Sciatic nerve (tissue), 2 donors: ENCODE results near the gene METTL21C. TPM values are rescaled to one million over a fixed set of nuclear protein-coding genes. Genes with fewer than 3 reads are reported as not detected.

Experiments used
- ATAC-seq: fragments of 200-7000 bp; cut with Tn5 transposase; one replicate; pipeline ENCODE4 v1.9.1; 2020; ENCODE audit warnings: mild to moderate bottlenecking, moderate library complexity
- DNase-seq: peaks from one replicate; pipeline ENCODE4 v3.0.0-alpha.2; 2020; ENCODE audit warnings: low spot score
- intact Hi-C: fragments of 100-400 bp; cut with DNase I; formaldehyde crosslinking; loops from one replicate; pipeline ENCODE4 v1.14.2; 2022
- total RNA-seq: library from RNA; stranded (reverse); fragmentation: NEBNext Ultra II Directional; extraction: Animal tissue kit (Norgen Biotek cat#: 25700); gene quantifications from one replicate; pipeline ENCODE4 v1.2.1, GENCODE V29; 2021
- donor health status: DM: no; HTN: no; CAD: no.
- donor health status: DM: no; HTN: no; CAD: no.

METTL21C gene
- total RNA-seq: not detected

GRCh38 chr13:102694937-102695336, at the start of gene METTL21C:
METTL21C (minus strand) TSS chr13:102695044; CDS start chr13:102694498, 546 bp downstream.
- intact Hi-C loops: no loop called here
- ATAC-seq: no peak
- no peak for DNase-seq

DNA sequence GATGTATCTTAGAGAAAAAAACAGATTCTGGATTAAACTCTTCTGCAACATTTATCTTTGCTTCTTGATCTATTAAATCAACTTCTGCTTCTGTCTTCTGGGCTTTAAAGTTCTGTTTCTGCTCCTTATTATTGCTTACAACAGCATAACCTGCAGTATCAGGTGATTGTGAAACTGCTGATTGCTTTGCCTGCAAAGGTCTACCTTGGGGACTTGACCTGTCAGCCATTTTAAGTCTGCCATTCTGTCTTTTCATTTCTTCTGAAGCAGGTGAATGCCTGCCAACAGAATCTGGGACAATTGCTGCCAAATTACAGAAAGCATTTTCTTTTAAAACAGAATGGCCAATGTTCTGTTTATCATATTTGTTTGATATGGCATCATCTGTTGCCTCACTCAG, 47.7 kb upstream of the METTL21C start:
- intact Hi-C loops: no loop called here
- ATAC-seq: no peak
- no peak for DNase-seq

DNA sequence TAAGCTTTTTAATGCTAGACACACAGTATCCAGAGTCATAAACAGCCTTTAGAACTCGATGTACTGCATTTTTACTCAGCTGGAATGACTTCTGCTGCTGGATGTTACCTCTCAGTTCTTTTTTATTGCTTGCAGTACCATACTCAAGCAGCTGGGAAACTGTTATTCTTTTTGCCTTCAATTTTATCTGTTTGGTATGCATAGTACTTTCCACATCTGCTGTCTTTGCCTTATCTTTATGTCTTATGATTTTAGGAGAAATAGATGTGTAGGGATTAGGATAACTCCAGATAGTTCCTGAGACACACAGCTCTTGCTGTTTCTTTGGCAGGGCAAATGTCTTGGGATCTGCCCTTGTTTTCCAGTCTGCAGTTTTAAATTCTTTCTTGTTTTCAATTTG, 47.3 kb upstream of the METTL21C start:
- DNase-seq (no peak), ATAC-seq (no peak)
- intact Hi-C loops: no loop called here

DNA sequence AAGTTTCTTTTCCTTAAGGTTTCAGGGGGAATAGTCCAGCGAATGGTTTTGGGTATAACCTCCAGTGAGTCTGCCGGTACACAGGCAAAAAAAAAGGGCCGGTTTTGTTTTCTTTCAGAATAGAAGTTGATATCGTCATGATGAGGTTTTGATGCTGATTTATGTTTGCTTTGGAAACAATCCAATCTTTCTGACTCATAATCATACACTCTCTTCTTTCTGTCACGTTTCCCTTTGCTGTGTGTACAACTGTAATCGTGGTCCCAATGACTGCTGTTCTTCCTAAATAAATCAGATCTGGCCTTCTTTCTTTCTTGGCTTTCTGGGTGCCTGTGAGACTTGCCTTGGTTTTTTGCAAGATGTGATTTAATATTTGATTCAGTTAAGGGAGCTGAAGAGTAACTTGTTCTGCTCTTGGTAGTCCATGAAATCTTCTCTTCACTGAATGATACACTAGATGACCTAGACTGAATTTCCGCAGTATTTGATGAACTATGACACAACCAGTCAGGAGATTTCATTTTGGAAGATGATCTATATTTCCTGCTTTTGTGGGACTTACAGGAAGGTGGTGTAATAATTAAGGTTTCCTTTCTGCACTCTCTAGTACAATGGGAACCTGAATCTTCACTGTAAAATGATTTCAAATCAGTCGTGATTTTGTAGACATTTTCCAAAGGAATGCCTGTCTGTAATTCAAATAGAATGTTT, 34.9 kb upstream of the METTL21C start:
- peak; percentile 44 for ATAC-seq
- intact Hi-C loops: no loop called here

GRCh38 chr13:102726430-102726829, 31.6 kb upstream of the METTL21C start:
- no peak for ATAC-seq
- intact Hi-C loops: no loop called here
- no peak for DNase-seq

More for the DNA sequence above, 34.9 kb upstream of the METTL21C start:
- DNase-seq: no peak

- intact Hi-C loops: loop anchor here (5.0 kb wide), 1 partner anchor 1672 kb away; no protein-coding TSS in a partner anchor
- DNase-seq (no peak), ATAC-seq (peak; percentile 53)
These were observed 30.1 kb upstream of the METTL21C start for GRCh38 chr13:102724923-102725322.

DNA sequence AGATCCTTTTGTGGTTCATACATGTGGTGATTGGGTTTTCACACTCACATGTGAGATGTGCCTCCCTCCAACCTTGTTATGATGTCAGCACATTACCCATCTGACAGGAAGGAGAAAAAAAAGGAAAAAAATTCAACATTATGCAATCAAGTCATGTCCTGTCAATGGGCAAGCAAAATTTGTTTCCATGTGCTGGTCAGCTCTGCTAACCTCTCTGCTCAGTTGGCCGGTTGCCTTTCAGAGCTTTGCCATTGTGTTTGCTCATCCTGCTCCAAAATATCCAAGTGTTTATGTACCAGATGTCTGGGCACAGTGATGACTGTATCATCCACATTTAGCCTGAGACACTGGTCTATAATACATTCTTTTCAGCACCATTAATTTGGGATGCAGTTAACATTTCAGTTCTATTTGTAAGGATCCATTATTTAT, 27.0 kb upstream of the METTL21C start:
- ATAC-seq (peak; percentile 28), DNase-seq (no peak)
- intact Hi-C loops: loop anchor here (5.0 kb wide), 1 partner anchor 1675 kb away; no protein-coding TSS in a partner anchor

- intact Hi-C loops: no loop called here
- ATAC-seq: no peak
- no peak for DNase-seq
These were observed 23.9 kb upstream of the METTL21C start for GRCh38 chr13:102718746-102719145.

- no peak for ATAC-seq
- intact Hi-C loops: no loop called here
These were observed 20.6 kb upstream of the METTL21C start for GRCh38 chr13:102715447-102715846.

GRCh38 chr13:102710261-102710679, 15.4 kb upstream of the METTL21C start:
- no peak for DNase-seq
- intact Hi-C loops: no loop called here
- no peak for ATAC-seq

More at GRCh38 chr13:102715447-102715846, 20.6 kb upstream of the METTL21C start:
- no peak for DNase-seq

DNA sequence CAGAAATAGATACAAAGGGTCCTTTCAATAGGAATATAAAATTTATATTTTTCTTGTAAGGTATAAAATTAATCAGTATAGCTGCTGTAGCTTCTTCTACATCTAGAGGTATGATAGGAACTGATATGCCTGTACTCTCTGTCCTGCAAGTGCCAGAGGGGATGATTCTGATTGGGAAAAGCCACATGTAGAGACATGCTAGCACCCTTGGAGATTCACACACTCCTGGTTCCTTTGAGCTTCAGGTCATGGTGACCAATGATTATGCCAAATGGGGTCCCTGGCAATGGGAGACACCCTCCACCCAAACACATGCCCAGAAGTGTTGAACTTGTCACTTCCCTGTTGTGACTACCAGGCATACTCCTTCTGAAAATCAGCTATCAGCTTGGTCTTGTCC, 14.7 kb upstream of the METTL21C start:
- intact Hi-C loops: no loop called here
- DNase-seq (no peak), ATAC-seq (no peak)

DNA sequence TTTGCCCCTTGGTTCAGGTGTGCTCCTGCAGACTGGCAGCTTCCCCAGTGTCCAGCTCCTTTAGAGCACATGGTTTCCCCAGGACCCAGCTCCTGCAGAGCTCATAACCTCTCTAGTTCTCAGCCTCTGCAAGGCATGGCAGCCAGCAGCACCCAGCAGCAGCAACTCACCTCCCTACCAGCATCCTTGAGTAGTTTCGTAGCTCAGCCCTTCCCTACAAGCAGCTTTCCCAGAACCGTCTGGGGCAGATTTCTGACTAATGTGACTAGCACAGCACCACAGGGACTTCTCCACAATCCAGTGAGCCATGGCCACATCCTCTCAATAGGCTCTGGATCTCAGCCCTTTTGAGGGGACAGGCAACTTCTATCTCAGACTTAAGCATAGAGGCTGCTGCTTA, 14.1 kb upstream of the METTL21C start:
- intact Hi-C loops: no loop called here
- DNase-seq: no peak
- no peak for ATAC-seq

DNA sequence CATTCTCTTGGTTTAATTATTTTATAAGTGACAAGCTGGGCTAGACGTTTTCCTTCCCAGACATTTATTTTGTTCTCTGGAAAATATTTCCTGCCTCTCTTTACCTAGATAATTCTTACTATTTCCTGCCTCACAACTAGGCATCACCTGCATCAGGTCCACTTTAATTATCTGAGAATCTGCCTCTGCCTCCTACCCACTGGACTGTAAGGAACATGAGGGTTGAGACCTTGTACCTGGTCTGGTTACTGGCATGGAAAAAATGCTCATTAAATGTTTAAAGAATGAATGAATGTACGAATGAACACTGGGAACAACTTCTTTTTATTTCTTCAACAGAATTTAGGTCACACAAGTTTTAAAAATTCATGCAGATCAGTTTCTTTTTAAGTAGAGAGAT, 13.4 kb upstream of the METTL21C start:
- ATAC-seq (no peak), DNase-seq (no peak)
- intact Hi-C loops: no loop called here

DNA sequence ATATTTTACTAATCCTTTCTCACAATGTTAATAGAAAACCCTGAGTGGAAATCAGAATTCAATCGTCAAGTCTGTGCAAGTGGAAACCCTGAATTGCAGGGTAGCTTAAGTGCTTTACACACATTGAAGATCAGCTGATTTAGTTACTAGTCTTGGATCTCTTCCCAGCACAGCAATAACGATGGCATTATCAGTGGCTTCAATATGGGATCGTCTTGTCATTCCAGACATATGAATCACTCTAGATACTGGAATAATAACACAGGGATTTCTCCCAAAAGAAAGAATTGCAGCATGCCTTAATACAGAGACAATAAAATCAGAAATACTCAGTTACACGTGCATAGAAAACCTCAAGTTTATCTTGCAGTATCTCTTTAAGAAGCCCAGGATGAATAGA, 12.6 kb upstream of the METTL21C start:
- DNase-seq (no peak), ATAC-seq (peak; percentile 65)
- intact Hi-C loops: no loop called here

GRCh38 chr13:102704238-102705058, 9.6 kb upstream of the METTL21C start:
- DNase-seq: no peak
- no peak for ATAC-seq
- intact Hi-C loops: no loop called here

DNA sequence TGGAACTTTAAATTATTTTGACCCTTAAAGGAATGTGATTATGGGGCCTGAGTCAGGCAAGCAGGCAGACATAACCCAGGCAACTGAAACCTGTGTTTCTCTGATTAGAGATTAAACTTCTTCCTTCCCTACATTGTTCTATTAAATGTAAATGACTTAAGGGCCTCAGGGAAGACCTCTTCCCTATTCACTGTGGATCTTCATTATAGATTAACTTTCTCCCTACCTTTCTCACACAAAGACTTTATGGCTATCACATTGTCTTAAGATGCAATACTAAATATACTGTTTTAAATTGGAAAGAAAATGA, 8.8 kb upstream of the METTL21C start:
- intact Hi-C loops: no loop called here
- DNase-seq: no peak

GRCh38 chr13:102702965-102703725, 8.3 kb upstream of the METTL21C start:
- DNase-seq (no peak), ATAC-seq (no peak)
- intact Hi-C loops: no loop called here

More for the DNA sequence above, 8.8 kb upstream of the METTL21C start:
- no peak for ATAC-seq

DNA sequence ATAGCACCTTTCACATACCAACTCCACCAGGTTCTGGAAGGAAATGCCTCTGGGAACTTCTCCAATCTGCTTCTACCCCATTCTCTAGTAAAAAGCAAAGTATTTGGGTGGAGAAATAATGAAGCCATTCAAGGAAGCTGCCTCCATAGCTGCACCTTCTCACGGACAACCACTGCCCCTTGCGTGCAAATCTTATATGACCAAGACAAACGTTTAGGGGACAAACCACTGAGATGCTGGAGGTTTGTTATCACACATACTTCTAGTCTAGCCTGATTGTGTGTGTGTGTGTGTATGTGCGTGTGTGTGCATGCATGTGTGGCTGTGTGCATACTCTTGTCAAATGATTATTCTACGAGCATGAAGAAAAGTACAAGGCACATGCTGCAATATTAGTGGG, 6.5 kb upstream of the METTL21C start:
- DNase-seq (no peak), ATAC-seq (no peak)
- intact Hi-C loops: no loop called here
